ENCODE results near the gene FAM193B. TPM values are rescaled to one million over a fixed set of nuclear protein-coding genes. Genes with fewer than 3 reads are reported as not detected.

FAM193B gene
- polyA plus RNA-seq, 2 donors: 42.2 to 141 TPM

- Histone ChIP-seq H3K4me1 (ENCODE audit: control insufficient read depth in 2 of 2, insufficient read depth in 2 of 2, low read length in 1 of 2) (peaks cover 4 to 12% of the 10 kb centered on the region in 2 donors), H3K36me3 (ENCODE audit: control insufficient read depth in 2 of 2, insufficient read depth in 2 of 2, low read length in 1 of 2) (peaks cover 19 to 33% of the 10 kb centered on the region in 2 donors), H3K27ac (ENCODE audit: low read depth in 2 of 2, low read length in 1 of 2) (no peak overlapping the region), H3K27me3 (ENCODE audit: control insufficient read depth in 1 of 2, insufficient read depth in 2 of 2, low read length in 2 of 2) (no peaks in the 10 kb centered on the region), H3K9me3 (ENCODE audit: control insufficient read depth in 2 of 2, insufficient read depth in 1 of 2, low read depth in 1 of 2, low read length in 1 of 2) (no peaks in the 10 kb centered on the region), H3K4me3 (ENCODE audit: low read depth in 1 of 2, low read length in 2 of 2) (no peak overlapping the region)
- whole genome bisulfite sequencing, 2 donors: 93 to 98% methylated on average over 2 of the region's 2 CpGs
Measured at GRCh38 chr5:177596775-177597238, 42.4 kb upstream of the FAM193B start.

GRCh38 chr5:177595991-177596774, 41.8 kb upstream of the FAM193B start:
- Histone ChIP-seq H3K27me3 (ENCODE audit: control insufficient read depth in 1 of 2, insufficient read depth in 2 of 2, low read length in 2 of 2) (no peaks in the 10 kb centered on the region), H3K27ac (ENCODE audit: low read depth in 2 of 2, low read length in 1 of 2) (no peak overlapping the region), H3K4me1 (ENCODE audit: control insufficient read depth in 2 of 2, insufficient read depth in 2 of 2, low read length in 1 of 2) (peaks cover 4 to 8% of the 10 kb centered on the region in 2 donors), H3K4me3 (ENCODE audit: low read depth in 1 of 2, low read length in 2 of 2) (no peak overlapping the region), H3K9me3 (ENCODE audit: control insufficient read depth in 2 of 2, insufficient read depth in 1 of 2, low read depth in 1 of 2, low read length in 1 of 2) (no peaks in the 10 kb centered on the region), H3K36me3 (ENCODE audit: control insufficient read depth in 2 of 2, insufficient read depth in 2 of 2, low read length in 1 of 2) (peaks cover 19 to 33% of the 10 kb centered on the region in 2 donors)
- 93 to 100% methylated on average over 2 of the region's 2 CpGs for WGBS, 2 donors

GRCh38 chr5:177595026-177595585, 40.7 kb upstream of the FAM193B start:
- no peak overlapping the region for H3K27ac ChIP-seq (ENCODE audit: low read depth in 2 of 2, low read length in 1 of 2)
- no peaks in the 10 kb centered on the region for H3K9me3 ChIP-seq (ENCODE audit: control insufficient read depth in 2 of 2, insufficient read depth in 1 of 2, low read depth in 1 of 2, low read length in 1 of 2)
- H3K4me1 ChIP-seq (ENCODE audit: control insufficient read depth in 2 of 2, insufficient read depth in 2 of 2, low read length in 1 of 2): peaks cover 0 to 3% of the 10 kb centered on the region in 2 donors
- 92 to 96% methylated on average over 8 of the region's 8 CpGs for WGBS, 2 donors
- H3K36me3 ChIP-seq (ENCODE audit: control insufficient read depth in 2 of 2, insufficient read depth in 2 of 2, low read length in 1 of 2): peaks cover 19 to 33% of the 10 kb centered on the region in 2 donors
- H3K4me3 ChIP-seq (ENCODE audit: low read depth in 1 of 2, low read length in 2 of 2): no peak overlapping the region
- H3K27me3 ChIP-seq (ENCODE audit: control insufficient read depth in 1 of 2, insufficient read depth in 2 of 2, low read length in 2 of 2): no peaks in the 10 kb centered on the region

- Histone ChIP-seq H3K27me3 (ENCODE audit: control insufficient read depth in 1 of 2, insufficient read depth in 2 of 2, low read length in 2 of 2) (no peaks in the 10 kb centered on the region), H3K9me3 (ENCODE audit: control insufficient read depth in 2 of 2, insufficient read depth in 1 of 2, low read depth in 1 of 2, low read length in 1 of 2) (no peaks in the 10 kb centered on the region), H3K36me3 (ENCODE audit: control insufficient read depth in 2 of 2, insufficient read depth in 2 of 2, low read length in 1 of 2) (peaks cover 19 to 33% of the 10 kb centered on the region in 2 donors), H3K4me1 (ENCODE audit: control insufficient read depth in 2 of 2, insufficient read depth in 2 of 2, low read length in 1 of 2) (peaks cover 0 to 3% of the 10 kb centered on the region in 2 donors), H3K4me3 (ENCODE audit: low read depth in 1 of 2, low read length in 2 of 2) (no peak overlapping the region), H3K27ac (ENCODE audit: low read depth in 2 of 2, low read length in 1 of 2) (no peak overlapping the region)
- 87 to 93% methylated on average over 8 of the region's 8 CpGs for WGBS, 2 donors
Measured at GRCh38 chr5:177594071-177594470, 39.7 kb upstream of the FAM193B start.

- H3K27me3 ChIP-seq (ENCODE audit: control insufficient read depth in 1 of 2, insufficient read depth in 2 of 2, low read length in 2 of 2): no peaks in the 10 kb centered on the region
- peaks cover 0 to 3% of the 10 kb centered on the region in 2 donors for H3K4me1 ChIP-seq (ENCODE audit: control insufficient read depth in 2 of 2, insufficient read depth in 2 of 2, low read length in 1 of 2)
- H3K9me3 ChIP-seq (ENCODE audit: control insufficient read depth in 2 of 2, insufficient read depth in 1 of 2, low read depth in 1 of 2, low read length in 1 of 2): no peaks in the 10 kb centered on the region
- H3K27ac ChIP-seq (ENCODE audit: low read depth in 2 of 2, low read length in 1 of 2): no peak overlapping the region
- peaks cover 19 to 33% of the 10 kb centered on the region in 2 donors for H3K36me3 ChIP-seq (ENCODE audit: control insufficient read depth in 2 of 2, insufficient read depth in 2 of 2, low read length in 1 of 2)
- H3K4me3 ChIP-seq (ENCODE audit: low read depth in 1 of 2, low read length in 2 of 2): no peak overlapping the region
- WGBS, 2 donors: 83 to 84% methylated on average over 3 of the region's 3 CpGs
Measured at GRCh38 chr5:177593511-177593910, 39.1 kb upstream of the FAM193B start.

GRCh38 chr5:177592905-177593304, 38.5 kb upstream of the FAM193B start:
- no peaks in the 10 kb centered on the region for H3K9me3 ChIP-seq (ENCODE audit: control insufficient read depth in 2 of 2, insufficient read depth in 1 of 2, low read depth in 1 of 2, low read length in 1 of 2)
- H3K27ac ChIP-seq (ENCODE audit: low read depth in 2 of 2, low read length in 1 of 2): no peak overlapping the region
- WGBS, 2 donors: 74 to 75% methylated on average over 13 of the region's 13 CpGs

GRCh38 chr5:177592010-177592834, 37.9 kb upstream of the FAM193B start, which contains the start of gene TMED9:
Gene TMED9 (plus strand): TSS chr5:177592203. CDS start chr5:177592215, 12 bp downstream.
- Histone ChIP-seq H3K4me3 (ENCODE audit: low read depth in 1 of 2, low read length in 2 of 2) (peak within 1 kb of the TSS; percentile 72 to 95), H3K27ac (ENCODE audit: low read depth in 2 of 2, low read length in 1 of 2) (peak within 1 kb of the TSS; percentile 76 to 79), H3K27me3 (ENCODE audit: control insufficient read depth in 1 of 2, insufficient read depth in 2 of 2, low read length in 2 of 2) (no peaks in the 10 kb centered on the region), H3K4me1 (ENCODE audit: control insufficient read depth in 2 of 2, insufficient read depth in 2 of 2, low read length in 1 of 2) (peaks cover 0 to 3% of the 10 kb centered on the region in 2 donors), H3K9me3 (ENCODE audit: control insufficient read depth in 2 of 2, insufficient read depth in 1 of 2, low read depth in 1 of 2, low read length in 1 of 2) (no peaks in the 10 kb centered on the region), H3K36me3 (ENCODE audit: control insufficient read depth in 2 of 2, insufficient read depth in 2 of 2, low read length in 1 of 2) (peaks cover 19 to 33% of the 10 kb centered on the region in 2 donors)
- WGBS, 2 donors: 0% methylated on average over 62 to 71 of the region's 71 CpGs

More at GRCh38 chr5:177592905-177593304, 38.5 kb upstream of the FAM193B start:
- H3K27me3 ChIP-seq (ENCODE audit: control insufficient read depth in 1 of 2, insufficient read depth in 2 of 2, low read length in 2 of 2): no peaks in the 10 kb centered on the region
- peaks cover 19 to 33% of the 10 kb centered on the region in 2 donors for H3K36me3 ChIP-seq (ENCODE audit: control insufficient read depth in 2 of 2, insufficient read depth in 2 of 2, low read length in 1 of 2)
- peak overlapping the region in 1 of 2 donors; percentile 72 for H3K4me3 ChIP-seq (ENCODE audit: low read depth in 1 of 2, low read length in 2 of 2)
- H3K4me1 ChIP-seq (ENCODE audit: control insufficient read depth in 2 of 2, insufficient read depth in 2 of 2, low read length in 1 of 2): peaks cover 0 to 3% of the 10 kb centered on the region in 2 donors

- H3K9me3 ChIP-seq (ENCODE audit: control insufficient read depth in 2 of 2, insufficient read depth in 1 of 2, low read depth in 1 of 2, low read length in 1 of 2): no peaks in the 10 kb centered on the region
- peak overlapping the region in 1 of 2 donors; percentile 72 for H3K4me3 ChIP-seq (ENCODE audit: low read depth in 1 of 2, low read length in 2 of 2)
- H3K27me3 ChIP-seq (ENCODE audit: control insufficient read depth in 1 of 2, insufficient read depth in 2 of 2, low read length in 2 of 2): no peaks in the 10 kb centered on the region
- H3K4me1 ChIP-seq (ENCODE audit: control insufficient read depth in 2 of 2, insufficient read depth in 2 of 2, low read length in 1 of 2): peaks cover 0 to 3% of the 10 kb centered on the region in 2 donors
- H3K36me3 ChIP-seq (ENCODE audit: control insufficient read depth in 2 of 2, insufficient read depth in 2 of 2, low read length in 1 of 2): peaks cover 19 to 33% of the 10 kb centered on the region in 2 donors
- no peak overlapping the region for H3K27ac ChIP-seq (ENCODE audit: low read depth in 2 of 2, low read length in 1 of 2)
- WGBS, 2 donors: 14 to 17% methylated on average over 8 of the region's 8 CpGs
Measured at GRCh38 chr5:177591690-177592009, 37.3 kb upstream of the FAM193B start.

- no peak overlapping the region for H3K4me3 ChIP-seq (ENCODE audit: low read depth in 1 of 2, low read length in 2 of 2)
- H3K27me3 ChIP-seq (ENCODE audit: control insufficient read depth in 1 of 2, insufficient read depth in 2 of 2, low read length in 2 of 2): no peaks in the 10 kb centered on the region
- H3K4me1 ChIP-seq (ENCODE audit: control insufficient read depth in 2 of 2, insufficient read depth in 2 of 2, low read length in 1 of 2): peaks cover 0 to 3% of the 10 kb centered on the region in 2 donors
- H3K36me3 ChIP-seq (ENCODE audit: control insufficient read depth in 2 of 2, insufficient read depth in 2 of 2, low read length in 1 of 2): peaks cover 16 to 20% of the 10 kb centered on the region in 2 donors
- WGBS, 2 donors: 70 to 86% methylated on average over 1 of the region's 1 CpG
- no peaks in the 10 kb centered on the region for H3K9me3 ChIP-seq (ENCODE audit: control insufficient read depth in 2 of 2, insufficient read depth in 1 of 2, low read depth in 1 of 2, low read length in 1 of 2)
- no peak overlapping the region for H3K27ac ChIP-seq (ENCODE audit: low read depth in 2 of 2, low read length in 1 of 2)
Measured at GRCh38 chr5:177590406-177590805, 36.0 kb upstream of the FAM193B start.
